ENCODE measurements around the gene ZFP91. TPM values are rescaled to one million over a fixed set of nuclear protein-coding genes. Genes with fewer than 3 reads are reported as not detected.

Gene ZFP91
- polyA plus RNA-seq, 1 of the 3 experiments (the other 2 are of a cell fraction): 12.2 TPM

GRCh38 chr11:58626934-58627483 lies 48.1 kb downstream of the ZFP91 start:
- no peak for TF ChIP-seq TEAD4 (IDR thresholded peaks at IDR 0.05; ENCODE audit: borderline replicate concordance, insufficient read depth)
- TF ChIP-seq ELF1 (IDR thresholded peaks at IDR 0.05): no peak
- TF ChIP-seq GATA2 (CRISPR knock-in tag; IDR thresholded peaks at IDR 0.05): no peak
- no peak for TF ChIP-seq CTCF (IDR thresholded peaks at IDR 0.05)
- no peak for TF ChIP-seq EZH2phosphoT487 (IDR thresholded peaks at IDR 0.05; ENCODE audit: borderline replicate concordance, low read depth)
- no peak for TF ChIP-seq USF1 (IDR thresholded peaks at IDR 0.05; ENCODE audit: borderline replicate concordance, low read depth)
- TF ChIP-seq EP300 (IDR thresholded peaks at IDR 0.05; ENCODE audit: borderline replicate concordance in 1 of 2, low read depth in 1 of 2, low read length in 1 of 2): no peak
- TF ChIP-seq SMC3 (IDR thresholded peaks at IDR 0.05; ENCODE audit: low read depth, low read length): no peak
- TF ChIP-seq TCF12 (IDR thresholded peaks at IDR 0.05): no peak
- TF ChIP-seq RXRA (IDR thresholded peaks at IDR 0.05; ENCODE audit: borderline replicate concordance, low read depth): no peak
- TF ChIP-seq NFIC (IDR thresholded peaks at IDR 0.05; ENCODE audit: borderline replicate concordance): no peak
- no peak for TF ChIP-seq NRF1 (IDR thresholded peaks at IDR 0.05; ENCODE audit: low read depth, low read length)
- no peak for TF ChIP-seq RAD21 (IDR thresholded peaks at IDR 0.05; ENCODE audit: low read length)
- no peak for TF ChIP-seq PBX3 (IDR thresholded peaks at IDR 0.05)
- no peak for TF ChIP-seq FOSL2 (IDR thresholded peaks at IDR 0.05; ENCODE audit: borderline replicate concordance, low read depth)
- no peak for TF ChIP-seq RCOR1 (IDR thresholded peaks at IDR 0.05; ENCODE audit: low read length)
- TF ChIP-seq REST (IDR thresholded peaks at IDR 0.05; ENCODE audit: low read depth, low read length): no peak
- TF ChIP-seq FOXM1 (IDR thresholded peaks at IDR 0.05; ENCODE audit: low read depth): no peak
- TF ChIP-seq TAF1 (IDR thresholded peaks at IDR 0.05; ENCODE audit: borderline replicate concordance, low read depth, low read length): no peak
- TF ChIP-seq POLR2AphosphoS5 (IDR thresholded peaks at IDR 0.05; ENCODE audit: low read depth, low read length): no peak
- H3F3A ChIP-seq (replicated peaks; ENCODE audit: insufficient read depth): peaks cover 14% of the 10 kb centered on the region
- H3K79me2 ChIP-seq (ENCODE audit: insufficient read depth): no peaks in the 10 kb centered on the region
- H3K36me3 ChIP-seq (replicated peaks in 1 of 2; ENCODE audit: control insufficient read depth in 1 of 2, insufficient read depth in 2 of 2, low read length in 1 of 2): peaks cover 29 to 42% of the 10 kb centered on the region in 2 experiments
- H4K20me1 ChIP-seq (ENCODE audit: insufficient read depth): no peaks in the 10 kb centered on the region
- no peak for DNase-seq
- H3K4me1 ChIP-seq (ENCODE audit: control insufficient read depth in 1 of 2, insufficient read depth in 2 of 2, low read depth in 1 of 2, low read length in 1 of 2): peaks cover 0 to 17% of the 10 kb centered on the region in 2 experiments; a peak in 3 of 4 replicates
- ChIA-PET CTCF (interaction anchor here (0.7 to 4.1 kb wide), 3 partner anchors 50 to 113 kb away, joined by 3 to 33 read pairs (median 3); no protein-coding TSS in a partner anchor), POLR2A (no interaction called here)
- no peak overlapping the region for H3K4me3 ChIP-seq (ENCODE audit: low read depth in 2 of 2, low read length in 1 of 2)
- H3K9me3 ChIP-seq: no peaks in the 10 kb centered on the region
- WGBS (ENCODE audit: low lambda C conversion rate): 79% methylated on average over 4 of the region's 4 CpGs
- no peak overlapping the region for H2AFZ ChIP-seq (ENCODE audit: low read depth)
- no peaks in the 10 kb centered on the region for H3K9me2 ChIP-seq
- H3K27me3 ChIP-seq (ENCODE audit: insufficient read depth): no peaks in the 10 kb centered on the region
- peak overlapping the region; percentile 8; the same call in 1 of the 2 replicates for H3K4me2 ChIP-seq
- H3K27ac ChIP-seq (ENCODE audit: low read depth in 2 of 2, low read length in 1 of 2): peak overlapping the region; percentile 34 to 62; a peak in 3 of 4 replicates
- no peak overlapping the region; the same call in 1 of the 2 replicates for H3K9ac ChIP-seq
